ENCODE measurements around the gene COL6A1.
"Not testable (repeated sequence)": the region's sequence is repeated elsewhere in the genome, so short reads cannot be mapped to it uniquely, and the experiment has no call there.

DNA sequence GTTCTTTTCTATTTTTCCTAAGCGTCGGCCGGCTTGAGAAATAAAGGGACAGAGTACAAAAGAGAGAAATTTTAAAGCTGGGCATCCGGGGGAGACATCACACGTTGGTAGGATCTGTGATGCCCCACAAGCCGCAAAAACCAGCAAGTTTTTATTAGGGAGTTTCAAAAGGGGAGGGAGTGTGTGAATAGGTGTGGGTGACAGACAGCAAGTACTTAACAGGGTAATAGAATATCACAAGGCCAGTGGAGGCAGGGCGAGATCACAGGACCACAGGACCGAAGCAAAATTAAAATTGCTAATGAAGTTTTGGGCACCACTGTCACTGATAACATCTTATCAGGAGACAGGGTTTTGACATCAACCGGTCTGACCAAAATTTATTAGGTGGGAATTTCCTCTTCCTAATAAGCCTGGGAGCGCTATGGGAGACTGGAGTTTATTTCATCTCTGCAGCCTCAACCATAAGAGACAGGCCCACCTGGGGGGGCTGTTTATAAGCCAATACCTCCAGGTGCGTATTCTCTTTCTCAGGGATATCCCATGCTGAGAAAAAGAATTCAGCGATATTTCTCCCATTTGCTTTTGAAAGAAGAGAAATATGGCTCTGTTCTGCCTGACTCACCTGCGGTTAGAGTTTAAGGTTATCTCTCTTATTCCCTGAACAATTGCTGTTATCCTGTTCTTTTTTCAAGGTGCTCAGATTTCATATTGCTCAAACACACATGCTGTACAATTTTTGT is 5.7 kb upstream of the COL6A1 start:
- not testable (repeated sequence) for TF ChIP-seq POLR2A (IDR thresholded peaks at IDR 0.05)
- TF ChIP-seq, protein P1, sequence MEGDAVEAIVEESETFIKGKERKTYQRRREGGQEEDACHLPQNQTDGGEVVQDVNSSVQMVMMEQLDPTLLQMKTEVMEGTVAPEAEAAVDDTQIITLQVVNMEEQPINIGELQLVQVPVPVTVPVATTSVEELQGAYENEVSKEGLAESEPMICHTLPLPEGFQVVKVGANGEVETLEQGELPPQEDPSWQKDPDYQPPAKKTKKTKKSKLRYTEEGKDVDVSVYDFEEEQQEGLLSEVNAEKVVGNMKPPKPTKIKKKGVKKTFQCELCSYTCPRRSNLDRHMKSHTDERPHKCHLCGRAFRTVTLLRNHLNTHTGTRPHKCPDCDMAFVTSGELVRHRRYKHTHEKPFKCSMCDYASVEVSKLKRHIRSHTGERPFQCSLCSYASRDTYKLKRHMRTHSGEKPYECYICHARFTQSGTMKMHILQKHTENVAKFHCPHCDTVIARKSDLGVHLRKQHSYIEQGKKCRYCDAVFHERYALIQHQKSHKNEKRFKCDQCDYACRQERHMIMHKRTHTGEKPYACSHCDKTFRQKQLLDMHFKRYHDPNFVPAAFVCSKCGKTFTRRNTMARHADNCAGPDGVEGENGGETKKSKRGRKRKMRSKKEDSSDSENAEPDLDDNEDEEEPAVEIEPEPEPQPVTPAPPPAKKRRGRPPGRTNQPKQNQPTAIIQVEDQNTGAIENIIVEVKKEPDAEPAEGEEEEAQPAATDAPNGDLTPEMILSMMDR (IDR thresholded peaks at IDR 0.05), result not testable (repeated sequence)
